ENCODE data around the gene EPB41.

The EPB41 gene

GRCh38 chr1:28890836-28891235 is 23.5 kb upstream of the EPB41 start:
- DNase-seq (ENCODE audit: low read depth in 2 of 2) = no peak

- no peak for DNase-seq (ENCODE audit: low read depth in 2 of 2)
These were observed 23.1 kb upstream of the EPB41 start for GRCh38 chr1:28891256-28891655.

- no peak for DNase-seq (ENCODE audit: low read depth in 2 of 2)
These were observed 20.8 kb upstream of the EPB41 start for GRCh38 chr1:28893403-28894102.

GRCh38 chr1:28894785-28895184 is 19.6 kb upstream of the EPB41 start:
- no peak for DNase-seq (ENCODE audit: low read depth in 2 of 2)

GRCh38 chr1:28895896-28896608 is 18.3 kb upstream of the EPB41 start:
- DNase-seq (ENCODE audit: low read depth in 2 of 2) = no peak

GRCh38 chr1:28896609-28896986 is 17.8 kb upstream of the EPB41 start:
- no peak for DNase-seq (ENCODE audit: low read depth in 2 of 2)

- DNase-seq (ENCODE audit: low read depth in 2 of 2) = no peak
These were observed 16.6 kb upstream of the EPB41 start for GRCh38 chr1:28897789-28898188.

- no peak for DNase-seq (ENCODE audit: low read depth in 2 of 2)
These were observed 15.9 kb upstream of the EPB41 start for GRCh38 chr1:28898405-28898881.

- DNase-seq (ENCODE audit: low read depth in 2 of 2) = no peak
These were observed 15.1 kb upstream of the EPB41 start for GRCh38 chr1:28899267-28899666.

GRCh38 chr1:28900562-28900961 is 13.8 kb upstream of the EPB41 start:
- DNase-seq (ENCODE audit: low read depth in 2 of 2) = no peak

GRCh38 chr1:28902738-28903137 is 11.6 kb upstream of the EPB41 start:
- DNase-seq (ENCODE audit: low read depth in 2 of 2) = no peak

- no peak for DNase-seq (ENCODE audit: low read depth in 2 of 2)
These were observed 8.3 kb upstream of the EPB41 start for GRCh38 chr1:28905921-28906666.

- no peak for DNase-seq (ENCODE audit: low read depth in 2 of 2)
These were observed 5.2 kb upstream of the EPB41 start for GRCh38 chr1:28909198-28909597.

- no peak for DNase-seq (ENCODE audit: low read depth in 2 of 2)
These were observed 3.8 kb upstream of the EPB41 start for GRCh38 chr1:28910379-28911115.

- DNase-seq (ENCODE audit: low read depth in 2 of 2) = no peak
These were observed 562 bp upstream of the EPB41 start for GRCh38 chr1:28913786-28914227.

GRCh38 chr1:28915031-28915895 is 894 bp downstream of the EPB41 start:
- DNase-seq (ENCODE audit: low read depth in 2 of 2) = no peak

- no peak for DNase-seq (ENCODE audit: low read depth in 2 of 2)
These were observed 3.4 kb downstream of the EPB41 start for GRCh38 chr1:28917757-28918118.

- DNase-seq (ENCODE audit: low read depth in 2 of 2) = no peak
These were observed 7.0 kb downstream of the EPB41 start for GRCh38 chr1:28921286-28921869.

GRCh38 chr1:28925350-28925891 is 11.1 kb downstream of the EPB41 start:
- DNase-seq (ENCODE audit: low read depth in 2 of 2) = no peak

- DNase-seq (ENCODE audit: low read depth in 2 of 2) = peak in 1 of 2 donors; percentile 24
These were observed 12.4 kb downstream of the EPB41 start for GRCh38 chr1:28926629-28927265.

All from stimulated activated CD4-positive, alpha-beta T cell treated with anti-CD3 and anti-CD28 coated beads, Interleukin-1b, Interleukin-23, amount 100 ng/mL, for 1 hour (primary cell).